HepG2 (cell line): ENCODE data around the gene PPM1F.

ENCODE experiments used
- CHD2 ChIP-seq: IDR thresholded peaks from 2 replicates; pipeline ENCODE4 v1.6.1; 2011; ENCODE audit warnings: low read depth, low read length, improper control_type of control experiment
- EED ChIP-seq: sonication (generic); formaldehyde crosslinking; IDR thresholded peaks from 2 replicates; pipeline ENCODE4 v1.5.0; 2020; ENCODE audit warnings: mild to moderate bottlenecking, missing genetic modification reagents
- NFE2L1 ChIP-seq: sonication (generic); formaldehyde crosslinking; IDR thresholded peaks from 2 replicates; pipeline ENCODE4 v1.4.0; 2020; ENCODE audit warnings: missing genetic modification reagents, mild to moderate bottlenecking, borderline replicate concordance
- RAD21 ChIP-seq: fragments of 450-650 bp; formaldehyde crosslinking; IDR thresholded peaks from 2 replicates; pipeline ENCODE4 v1.5.0; 2020; ENCODE audit warnings: mild to moderate bottlenecking
- SMC3 ChIP-seq: IDR thresholded peaks from 2 replicates; pipeline ENCODE4 v1.6.1; 2011; ENCODE audit warnings: low read length, improper control_type of control experiment
- ZNF772 ChIP-seq: sonication (generic); formaldehyde crosslinking; IDR thresholded peaks from 2 replicates; pipeline ENCODE4 v1.5.0; 2020; ENCODE audit warnings: mild to moderate bottlenecking, missing genetic modification reagents

DNA sequence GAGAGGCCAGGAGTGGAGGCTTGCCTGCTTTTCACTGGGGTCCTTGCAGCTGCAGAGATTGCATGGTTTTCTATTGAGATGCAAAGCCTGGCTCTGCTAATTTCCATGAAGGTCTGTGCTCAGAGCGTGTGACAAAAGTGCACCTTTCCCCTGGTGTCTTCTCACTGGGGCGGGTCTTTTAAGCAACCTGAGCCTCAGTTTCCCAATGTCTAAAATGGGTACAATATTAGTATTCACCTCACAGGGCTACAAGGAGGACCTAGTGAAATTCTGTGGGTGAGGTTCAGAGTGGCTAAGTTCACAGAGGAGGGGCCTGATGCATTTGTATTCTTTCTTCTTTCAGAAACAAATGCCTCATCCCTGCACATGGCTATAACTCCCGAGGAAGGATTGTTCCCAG lies 20.3 kb downstream of the PPM1F start:
- TF ChIP-seq ZNF772 (CRISPR knock-in tag) (no peak), CHD2 (no peak), NFE2L1 (CRISPR knock-in tag) (no peak), EED (CRISPR knock-in tag) (no peak), RAD21 (CRISPR knock-in tag) (no peak), SMC3 (no peak)
